SK-N-SH treated with all-trans-retinoic acid at 6 μM for 48 hours (cell line): ENCODE data around the gene GLI3.

ENCODE experiments used
- ATAC-seq: fragments of 200-7000 bp; cut with Tn5 transposase; 3 replicates; pipeline ENCODE4 v1.9.1; 2020; ENCODE audit warnings: mild to moderate bottlenecking, moderate library complexity
- ARNTL ChIP-seq: fragments of 450-650 bp; formaldehyde crosslinking; IDR thresholded peaks from 2 replicates; pipeline ENCODE4 v1.5.0; 2020; ENCODE audit warnings: low read depth, mild to moderate bottlenecking, moderate library complexity, borderline replicate concordance
- BACH2 ChIP-seq: fragments of 250-450 bp; sonication (Bioruptor Pico); IDR thresholded peaks from 2 replicates; pipeline ENCODE4 v1.9.0; 2021; ENCODE audit warnings: mild to moderate bottlenecking, borderline replicate concordance
- CREB5 ChIP-seq: fragments of 250-450 bp; sonication (Bioruptor Pico); IDR thresholded peaks from 2 replicates; pipeline ENCODE4 v1.5.1; 2020; ENCODE audit warnings: low read depth, mild to moderate bottlenecking, moderate library complexity
- CSRNP3 ChIP-seq: fragments of 250-450 bp; sonication (Bioruptor Pico); IDR thresholded peaks from 2 replicates; pipeline ENCODE4 v1.5.1; 2021; ENCODE audit warnings: mild to moderate bottlenecking, moderate library complexity
- ESRRG ChIP-seq: fragments of 250-450 bp; sonication (Bioruptor Pico); IDR thresholded peaks from 2 replicates; pipeline ENCODE4 v1.6.1; 2021; ENCODE audit warnings: mild to moderate bottlenecking
- ISL1 ChIP-seq: fragments of 250-450 bp; sonication (Bioruptor Pico); IDR thresholded peaks from 2 replicates; pipeline ENCODE4 v2.1.2; 2022; ENCODE audit warnings: mild to moderate bottlenecking, moderate library complexity
- PATZ1 ChIP-seq: fragments of 250-450 bp; sonication (Bioruptor Pico); IDR thresholded peaks from 2 replicates; pipeline ENCODE4 v1.8.0; 2020; ENCODE audit warnings: mild to moderate bottlenecking, moderate library complexity, borderline replicate concordance
- POU6F1 ChIP-seq: fragments of 250-450 bp; sonication (Bioruptor Pico); IDR thresholded peaks from 2 replicates; pipeline ENCODE4 v1.8.0; 2021; ENCODE audit warnings: low read depth, mild to moderate bottlenecking, moderate library complexity, borderline replicate concordance
- PPARA ChIP-seq: fragments of 250-450 bp; sonication (Bioruptor Pico); IDR thresholded peaks from 2 replicates; pipeline ENCODE4 v1.5.0; 2020; ENCODE audit warnings: mild to moderate bottlenecking, borderline replicate concordance
- RARB ChIP-seq: fragments of 250-450 bp; sonication (Bioruptor Pico); IDR thresholded peaks from 2 replicates; pipeline ENCODE4 v1.8.0; 2021; ENCODE audit warnings: mild to moderate bottlenecking, moderate library complexity
- TCF4 ChIP-seq: fragments of 250-450 bp; sonication (Bioruptor Pico); IDR thresholded peaks from 2 replicates; pipeline ENCODE4 v1.8.0; 2021; ENCODE audit warnings: mild to moderate bottlenecking, moderate library complexity, borderline replicate concordance
- TOX ChIP-seq: fragments of 250-450 bp; sonication (Bioruptor Pico); IDR thresholded peaks from 2 replicates; pipeline ENCODE4 v1.8.0; 2021; ENCODE audit warnings: mild to moderate bottlenecking, moderate library complexity, borderline replicate concordance
- TSHZ2 ChIP-seq: fragments of 250-450 bp; sonication (Bioruptor Pico); IDR thresholded peaks from 2 replicates; pipeline ENCODE4 v1.5.0; 2020; ENCODE audit warnings: mild to moderate bottlenecking, moderate library complexity
- ZC3H10 ChIP-seq: fragments of 250-450 bp; sonication (Bioruptor Pico); IDR thresholded peaks from 2 replicates; pipeline ENCODE4 v1.5.1; 2021; ENCODE audit warnings: mild to moderate bottlenecking, moderate library complexity
- ZFP3 ChIP-seq: fragments of 250-450 bp; sonication (Bioruptor Pico); IDR thresholded peaks from 2 replicates; pipeline ENCODE4 v1.5.0; 2020; ENCODE audit warnings: mild to moderate bottlenecking, moderate library complexity
- ZFP30 ChIP-seq: fragments of 450-650 bp; formaldehyde crosslinking; IDR thresholded peaks from 2 replicates; pipeline ENCODE4 v1.5.0; 2022; ENCODE audit warnings: mild to moderate bottlenecking, moderate library complexity
- ZNF565 ChIP-seq: fragments of 450-650 bp; formaldehyde crosslinking; conservative IDR thresholded peaks from 2 replicates; pipeline ENCODE4 v1.5.0; 2020; ENCODE audit warnings: low read depth, mild to moderate bottlenecking, moderate library complexity
- ZNF70 ChIP-seq: fragments of 450-650 bp; formaldehyde crosslinking; IDR thresholded peaks from 2 replicates; pipeline ENCODE4 v1.5.0; 2020; ENCODE audit warnings: mild to moderate bottlenecking, moderate library complexity

GLI3 gene

GRCh38 chr7:42233695-42234331 lies 3.2 kb downstream of the GLI3 start (continued):
- no peak for TF ChIP-seq PPARA (CRISPR knock-in tag)
- TF ChIP-seq TOX: no peak
- TF ChIP-seq PATZ1: no peak
- TF ChIP-seq ZFP30 (CRISPR knock-in tag): no peak
- no peak for TF ChIP-seq ESRRG
- TF ChIP-seq BACH2 (CRISPR knock-in tag): no peak
- TF ChIP-seq ZNF70 (CRISPR knock-in tag): no peak
- TF ChIP-seq, all 23 proteins: peak for 0

GRCh38 chr7:42233171-42233570 lies 3.8 kb downstream of the GLI3 start:
- no peak for TF ChIP-seq ISL1 (CRISPR knock-in tag)
- TF ChIP-seq PATZ1: no peak
- TF ChIP-seq BACH2 (CRISPR knock-in tag): no peak
- no peak for ATAC-seq

GRCh38 chr7:42232275-42232674 lies 4.7 kb downstream of the GLI3 start:
- TF ChIP-seq PPARA (CRISPR knock-in tag) (no peak), POU6F1 (CRISPR knock-in tag) (no peak), CSRNP3 (CRISPR knock-in tag) (no peak), TOX (no peak), ZC3H10 (no peak), RARB (no peak), ARNTL (CRISPR knock-in tag) (no peak), TCF4 (CRISPR knock-in tag) (no peak), ZFP3 (CRISPR knock-in tag) (no peak), ZNF565 (no peak), ISL1 (CRISPR knock-in tag) (no peak), ZNF70 (CRISPR knock-in tag) (no peak)
- ATAC-seq: no peak

- no peak for ATAC-seq
- TF ChIP-seq PATZ1 (no peak), RARB (no peak), CREB5 (CRISPR knock-in tag) (no peak), ESRRG (no peak), TCF4 (CRISPR knock-in tag) (no peak), TSHZ2 (CRISPR knock-in tag) (no peak), PPARA (CRISPR knock-in tag) (no peak), TOX (no peak), ISL1 (CRISPR knock-in tag) (no peak), ZFP3 (CRISPR knock-in tag) (no peak), ZNF70 (CRISPR knock-in tag) (no peak), CSRNP3 (CRISPR knock-in tag) (no peak)
Measured at GRCh38 chr7:42231043-42231787, 5.8 kb downstream of the GLI3 start.
